NCI-H1417 treated with DMSO at 0.1 percent for 48 hours (cell line): ENCODE results near the gene RAI14.
"Not testable (repeated sequence)": the region's sequence is repeated elsewhere in the genome, so short reads cannot be mapped to it uniquely, and the experiment has no call there.

Experiments used
- DNase-seq: peaks from one replicate; lab custom pipeline; 2025; lab: John Stamatoyannopoulos, UW

RAI14 gene

GRCh38 chr5:34771076-34771475 is 114.9 kb downstream of the RAI14 start:
- DNase-seq: no peak

- no peak for DNase-seq
Observed at GRCh38 chr5:34772267-34773098, 116.4 kb downstream of the RAI14 start.

GRCh38 chr5:34774139-34774538 is 118.0 kb downstream of the RAI14 start:
- DNase-seq: no peak

GRCh38 chr5:34774678-34775077 is 118.5 kb downstream of the RAI14 start:
- DNase-seq: not testable (repeated sequence)

DNA sequence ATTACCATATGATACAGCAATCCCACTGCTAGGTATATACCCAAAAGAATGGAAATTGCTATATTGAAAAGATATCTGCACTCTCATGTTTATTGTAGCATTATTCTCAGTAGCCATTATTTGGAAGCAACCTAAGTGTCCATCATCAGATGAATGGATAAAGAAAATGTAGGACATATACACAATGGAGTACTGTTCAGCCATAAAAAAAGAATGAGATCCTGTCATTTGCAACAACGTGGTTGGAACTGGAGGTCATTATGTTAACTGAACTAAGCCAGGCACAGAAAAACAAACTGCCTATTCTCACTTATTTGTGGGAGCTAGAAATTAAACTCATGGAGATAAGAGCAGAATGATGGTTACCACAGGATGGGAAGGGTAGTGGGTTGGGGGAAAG is 119.8 kb downstream of the RAI14 start:
- no peak for DNase-seq

DNA sequence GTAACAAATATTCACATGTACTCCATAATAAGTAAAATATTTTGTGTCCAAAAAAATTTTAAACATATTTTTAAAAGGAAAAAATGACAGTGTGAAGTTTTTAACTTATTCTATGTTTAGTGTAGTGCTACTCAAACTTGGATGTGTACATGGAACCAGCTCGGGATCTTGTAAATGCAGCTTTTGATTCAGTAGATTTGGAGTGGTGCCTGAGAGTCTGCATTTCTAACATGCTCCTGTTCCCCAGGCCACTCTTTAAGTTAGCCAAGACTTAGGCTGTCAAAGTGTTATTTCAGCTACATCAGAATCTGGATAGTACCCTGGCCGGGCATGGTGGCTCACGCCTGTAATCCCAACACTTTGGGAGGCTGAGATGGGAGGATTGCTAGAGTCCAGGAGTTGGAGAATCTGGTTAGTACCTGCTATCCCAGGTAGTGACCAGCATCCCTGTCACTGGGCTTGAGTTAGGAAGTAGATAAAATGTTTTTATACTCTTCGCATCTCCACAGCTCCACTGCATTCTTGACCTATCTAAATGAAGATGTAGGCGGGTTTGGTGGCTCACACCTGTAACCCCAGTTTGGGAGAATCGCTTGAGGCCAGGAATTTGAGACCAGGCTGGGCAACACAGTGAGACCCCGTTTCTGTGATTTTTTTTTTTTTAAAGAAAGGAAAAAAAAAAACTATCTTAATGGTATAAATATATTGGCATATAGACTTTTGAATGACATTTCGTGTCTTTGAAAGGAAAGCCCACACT is 122.1 kb downstream of the RAI14 start:
- DNase-seq: no peak

GRCh38 chr5:34783892-34784291 is 127.8 kb downstream of the RAI14 start:
- not testable (repeated sequence) for DNase-seq

DNA sequence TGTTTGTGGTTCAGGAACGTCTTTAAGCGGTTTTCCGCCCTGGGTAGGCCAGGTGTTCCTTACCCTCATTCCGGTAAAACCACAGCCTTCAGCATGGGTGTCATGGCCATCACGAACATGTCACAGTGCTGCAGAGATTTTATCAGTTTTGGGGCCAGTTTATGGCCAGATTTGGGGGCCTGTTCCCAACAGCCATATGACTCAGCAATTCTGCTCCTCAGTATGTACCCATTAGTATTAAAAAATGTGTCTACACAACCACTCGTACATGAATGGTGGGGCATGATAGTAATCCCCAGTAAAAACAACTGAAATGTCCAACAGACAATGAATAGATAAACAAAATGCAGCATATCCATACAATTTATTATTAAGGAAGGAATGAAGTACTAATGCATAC is 130.9 kb downstream of the RAI14 start:
- no peak for DNase-seq

DNA sequence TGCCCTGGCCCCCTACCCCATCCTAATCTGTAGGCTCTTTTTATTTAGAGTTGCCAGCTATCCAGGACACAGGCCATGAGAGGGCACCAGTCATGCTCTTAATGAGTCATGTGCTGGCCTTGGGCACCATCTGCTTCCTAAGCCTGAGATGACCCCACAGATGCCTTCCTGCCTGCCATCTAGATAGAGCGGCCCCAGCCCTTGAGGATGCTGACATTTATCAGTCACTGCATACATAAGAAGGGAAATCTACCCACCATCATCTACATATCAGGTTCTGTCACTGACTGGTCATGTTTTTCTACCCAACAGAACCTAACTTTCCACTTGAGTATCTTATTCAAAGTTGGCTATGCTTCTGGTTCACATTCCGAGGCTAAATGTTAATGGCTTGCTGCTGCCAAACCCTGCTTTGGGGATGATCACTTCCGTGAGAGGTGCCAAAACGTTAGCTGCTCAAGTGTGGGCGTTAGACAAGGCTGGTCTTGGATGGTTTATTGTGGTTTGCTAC is 132.9 kb downstream of the RAI14 start:
- DNase-seq: no peak

DNA sequence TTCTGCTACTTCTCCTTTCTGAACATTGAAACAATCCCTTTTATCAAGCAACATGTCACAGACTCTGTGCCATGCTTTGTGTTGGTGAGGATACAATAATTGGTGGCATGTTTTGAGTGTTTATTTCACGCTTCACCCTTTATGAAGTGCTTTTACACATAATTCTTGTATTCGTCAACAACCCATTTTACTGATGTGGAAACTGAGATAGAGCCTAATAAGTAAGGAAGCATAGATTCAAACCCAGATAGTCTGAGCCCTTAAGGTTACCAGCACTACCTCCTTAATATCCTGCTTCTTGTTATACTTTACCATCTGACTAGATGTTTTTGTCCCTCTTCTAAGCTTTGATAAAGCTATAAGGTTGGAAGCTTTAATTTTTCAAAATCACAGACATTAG is 133.5 kb downstream of the RAI14 start:
- no peak for DNase-seq

DNA sequence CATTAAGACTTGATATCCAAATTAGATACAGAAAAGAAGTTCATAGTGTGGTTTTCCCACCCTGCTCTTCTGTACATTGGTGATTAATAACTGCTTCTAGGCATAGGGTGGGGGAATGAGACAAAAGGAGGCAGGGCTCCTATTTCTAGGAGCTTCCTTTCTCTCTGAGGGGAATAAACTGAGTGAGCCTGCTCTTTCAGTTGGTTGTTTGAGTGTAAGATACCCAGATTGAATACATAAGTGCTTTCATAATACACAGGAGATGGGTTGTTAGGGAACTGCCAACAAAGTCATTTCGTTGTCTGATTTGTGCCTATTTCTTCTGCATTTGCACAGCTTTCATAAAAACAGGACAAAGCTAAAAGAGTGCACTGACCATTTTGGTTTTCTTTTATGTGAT is 133.9 kb downstream of the RAI14 start:
- no peak for DNase-seq

DNA sequence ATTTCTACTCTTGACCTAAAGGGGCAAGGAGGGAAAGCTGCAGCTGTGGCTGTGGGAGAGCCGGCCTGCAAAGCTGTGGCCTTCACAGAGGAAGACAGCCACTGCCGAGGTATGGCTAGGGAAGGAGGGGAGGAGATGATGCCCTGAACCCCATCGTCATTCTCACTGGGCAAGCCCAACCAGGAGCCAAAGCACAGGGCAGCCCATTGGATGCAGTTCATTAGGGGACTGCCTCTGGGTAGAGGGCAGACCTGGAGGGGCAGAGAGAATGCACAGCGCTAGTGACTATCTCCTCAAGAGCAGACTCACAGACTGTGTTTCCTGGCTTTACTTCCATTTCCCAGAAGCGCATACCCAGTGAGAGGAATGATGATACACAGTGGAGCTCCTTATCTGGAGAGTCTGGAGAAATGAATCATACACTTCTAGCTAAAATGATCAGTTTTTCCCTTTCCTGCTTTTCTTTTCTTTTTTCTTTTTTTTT is 135.7 kb downstream of the RAI14 start:
- no peak for DNase-seq

DNA sequence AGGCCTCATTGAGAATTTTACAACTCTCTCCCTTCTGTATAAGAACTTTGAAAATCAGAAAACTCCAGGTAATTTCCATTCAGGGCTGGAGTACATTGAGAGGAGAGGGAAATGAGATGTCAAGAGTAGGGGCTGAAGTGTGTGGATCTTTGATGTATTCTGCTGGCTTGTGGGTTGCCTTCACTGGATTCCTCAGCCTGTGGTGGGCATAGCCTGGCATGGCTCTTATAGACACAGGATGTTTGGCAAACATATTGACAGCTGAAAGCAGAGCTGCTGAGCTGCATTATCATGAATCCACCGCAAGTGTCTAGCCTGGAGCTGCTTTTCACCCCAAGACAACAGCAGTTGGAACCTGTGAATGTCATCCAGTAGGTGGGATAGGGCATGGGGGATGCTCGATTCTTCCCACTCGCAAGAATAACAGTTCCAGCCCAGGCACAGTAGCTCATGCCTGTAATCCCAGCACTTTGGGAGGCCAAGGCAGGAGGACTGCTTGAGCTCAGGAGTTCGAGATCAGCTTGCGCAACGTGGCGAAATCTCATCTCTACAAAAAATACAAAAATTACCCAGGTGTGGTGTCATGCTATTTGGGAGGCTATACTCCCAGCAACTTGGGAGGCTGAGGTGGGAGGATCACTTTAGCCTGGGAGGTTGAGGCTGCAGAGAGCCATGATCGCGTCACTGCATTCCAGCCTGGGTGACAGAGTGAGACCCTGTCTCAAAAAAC is 146.9 kb downstream of the RAI14 start:
- no peak for DNase-seq

- no peak for DNase-seq
Observed at GRCh38 chr5:34803974-34804732, 148.0 kb downstream of the RAI14 start.

- no peak for DNase-seq
Observed at GRCh38 chr5:34804913-34805312, 148.8 kb downstream of the RAI14 start.

- no peak for DNase-seq
Observed at GRCh38 chr5:34806532-34806931, 150.4 kb downstream of the RAI14 start.

DNA sequence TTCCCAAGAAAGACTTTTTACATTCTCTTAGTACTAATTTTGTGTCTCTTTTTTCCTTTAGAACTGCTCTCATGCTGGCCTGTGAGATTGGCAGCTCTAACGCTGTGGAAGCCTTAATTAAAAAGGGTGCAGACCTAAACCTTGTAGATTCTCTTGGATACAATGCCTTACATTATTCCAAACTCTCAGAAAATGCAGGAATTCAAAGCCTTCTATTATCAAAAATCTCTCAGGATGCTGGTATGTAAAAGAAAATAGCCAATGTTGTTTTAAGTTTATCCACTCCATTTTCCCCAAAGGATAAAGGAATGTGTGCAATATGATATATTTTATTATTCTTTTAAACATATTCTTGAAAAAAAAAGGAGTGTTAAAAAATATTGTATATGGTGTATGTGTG is 155.6 kb downstream of the RAI14 start:
- no peak for DNase-seq

DNA sequence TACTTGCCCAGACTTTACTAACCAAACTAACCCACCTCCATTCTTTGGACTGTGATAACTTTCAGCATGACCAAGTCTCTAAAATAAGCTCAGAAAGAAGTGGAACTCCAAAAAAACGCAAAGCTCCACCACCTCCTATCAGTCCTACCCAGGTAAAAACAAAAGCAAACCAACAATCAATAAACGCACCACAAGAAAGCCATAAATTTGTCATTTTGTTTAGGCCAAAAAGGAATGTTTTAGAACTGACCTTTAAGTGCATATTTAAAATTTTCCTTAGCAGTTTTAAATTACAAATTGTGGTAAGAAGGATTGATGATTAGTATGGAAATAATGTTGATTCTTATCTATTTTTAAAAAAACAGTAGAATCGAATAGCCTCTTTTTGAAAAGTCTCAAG is 157.4 kb downstream of the RAI14 start:
- DNase-seq: no peak

- DNase-seq: no peak
Observed at GRCh38 chr5:34817558-34818351, 161.6 kb downstream of the RAI14 start.

DNA sequence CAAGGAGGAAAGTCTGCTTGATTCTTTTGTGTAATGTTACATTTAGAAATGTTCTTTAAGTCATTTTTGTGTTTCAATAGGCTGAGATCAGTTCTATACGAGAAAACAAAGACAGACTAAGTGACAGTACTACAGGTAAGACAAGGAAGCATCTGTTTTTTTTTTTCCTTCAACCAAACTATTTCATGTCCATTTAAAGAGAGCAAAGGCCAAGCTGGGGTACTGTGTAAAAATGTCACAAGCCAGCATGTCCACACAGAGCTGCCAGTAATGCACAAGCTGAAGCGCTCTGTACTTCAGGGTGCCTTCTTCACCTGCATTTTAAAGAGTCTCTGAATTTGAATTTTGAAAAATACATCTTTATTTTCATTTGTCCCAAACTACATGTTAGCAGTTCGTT is 162.6 kb downstream of the RAI14 start:
- no peak for DNase-seq

- no peak for DNase-seq
Observed at GRCh38 chr5:34820593-34820992, 164.5 kb downstream of the RAI14 start.
